ENCODE data around the gene RASA3.
"Not testable (repeated sequence)": the region's sequence is repeated elsewhere in the genome, so short reads cannot be mapped to it uniquely, and the experiment has no call there.

The RASA3 gene

GRCh38 chr13:114114006-114114640, 18.3 kb downstream of the RASA3 start:
- Histone ChIP-seq H3K27ac (replicated peaks) (no peak overlapping the region), H3K27me3 (ENCODE audit: insufficient read depth, poor library complexity, severe bottlenecking) (no peaks in the 10 kb centered on the region), H3K4me3 (replicated peaks; ENCODE audit: insufficient read depth, low read length) (no peak overlapping the region)
- DNase-seq (ENCODE audit: low read depth in 1 of 2, low spot score in 1 of 2), result no peak
- TF ChIP-seq GABPA (IDR thresholded peaks at IDR 0.05; ENCODE audit: low read depth) (no peak), POLR2AphosphoS5 (IDR thresholded peaks at IDR 0.05; ENCODE audit: low read depth) (no peak), SPI1 (IDR thresholded peaks at IDR 0.05; ENCODE audit: borderline replicate concordance, low read depth) (no peak)
- TF ChIP-seq, protein P1, sequence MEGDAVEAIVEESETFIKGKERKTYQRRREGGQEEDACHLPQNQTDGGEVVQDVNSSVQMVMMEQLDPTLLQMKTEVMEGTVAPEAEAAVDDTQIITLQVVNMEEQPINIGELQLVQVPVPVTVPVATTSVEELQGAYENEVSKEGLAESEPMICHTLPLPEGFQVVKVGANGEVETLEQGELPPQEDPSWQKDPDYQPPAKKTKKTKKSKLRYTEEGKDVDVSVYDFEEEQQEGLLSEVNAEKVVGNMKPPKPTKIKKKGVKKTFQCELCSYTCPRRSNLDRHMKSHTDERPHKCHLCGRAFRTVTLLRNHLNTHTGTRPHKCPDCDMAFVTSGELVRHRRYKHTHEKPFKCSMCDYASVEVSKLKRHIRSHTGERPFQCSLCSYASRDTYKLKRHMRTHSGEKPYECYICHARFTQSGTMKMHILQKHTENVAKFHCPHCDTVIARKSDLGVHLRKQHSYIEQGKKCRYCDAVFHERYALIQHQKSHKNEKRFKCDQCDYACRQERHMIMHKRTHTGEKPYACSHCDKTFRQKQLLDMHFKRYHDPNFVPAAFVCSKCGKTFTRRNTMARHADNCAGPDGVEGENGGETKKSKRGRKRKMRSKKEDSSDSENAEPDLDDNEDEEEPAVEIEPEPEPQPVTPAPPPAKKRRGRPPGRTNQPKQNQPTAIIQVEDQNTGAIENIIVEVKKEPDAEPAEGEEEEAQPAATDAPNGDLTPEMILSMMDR (IDR thresholded peaks at IDR 0.05; ENCODE audit: insufficient read depth, low read length), result no peak
- TF ChIP-seq, protein P2, sequence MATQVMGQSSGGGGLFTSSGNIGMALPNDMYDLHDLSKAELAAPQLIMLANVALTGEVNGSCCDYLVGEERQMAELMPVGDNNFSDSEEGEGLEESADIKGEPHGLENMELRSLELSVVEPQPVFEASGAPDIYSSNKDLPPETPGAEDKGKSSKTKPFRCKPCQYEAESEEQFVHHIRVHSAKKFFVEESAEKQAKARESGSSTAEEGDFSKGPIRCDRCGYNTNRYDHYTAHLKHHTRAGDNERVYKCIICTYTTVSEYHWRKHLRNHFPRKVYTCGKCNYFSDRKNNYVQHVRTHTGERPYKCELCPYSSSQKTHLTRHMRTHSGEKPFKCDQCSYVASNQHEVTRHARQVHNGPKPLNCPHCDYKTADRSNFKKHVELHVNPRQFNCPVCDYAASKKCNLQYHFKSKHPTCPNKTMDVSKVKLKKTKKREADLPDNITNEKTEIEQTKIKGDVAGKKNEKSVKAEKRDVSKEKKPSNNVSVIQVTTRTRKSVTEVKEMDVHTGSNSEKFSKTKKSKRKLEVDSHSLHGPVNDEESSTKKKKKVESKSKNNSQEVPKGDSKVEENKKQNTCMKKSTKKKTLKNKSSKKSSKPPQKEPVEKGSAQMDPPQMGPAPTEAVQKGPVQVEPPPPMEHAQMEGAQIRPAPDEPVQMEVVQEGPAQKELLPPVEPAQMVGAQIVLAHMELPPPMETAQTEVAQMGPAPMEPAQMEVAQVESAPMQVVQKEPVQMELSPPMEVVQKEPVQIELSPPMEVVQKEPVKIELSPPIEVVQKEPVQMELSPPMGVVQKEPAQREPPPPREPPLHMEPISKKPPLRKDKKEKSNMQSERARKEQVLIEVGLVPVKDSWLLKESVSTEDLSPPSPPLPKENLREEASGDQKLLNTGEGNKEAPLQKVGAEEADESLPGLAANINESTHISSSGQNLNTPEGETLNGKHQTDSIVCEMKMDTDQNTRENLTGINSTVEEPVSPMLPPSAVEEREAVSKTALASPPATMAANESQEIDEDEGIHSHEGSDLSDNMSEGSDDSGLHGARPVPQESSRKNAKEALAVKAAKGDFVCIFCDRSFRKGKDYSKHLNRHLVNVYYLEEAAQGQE (IDR thresholded peaks at IDR 0.05; ENCODE audit: insufficient replicate concordance, low read depth), result no peak

- not testable (repeated sequence) for DNase-seq (ENCODE audit: low read depth in 1 of 2, low spot score in 1 of 2); H3K27ac ChIP-seq (replicated peaks); H3K27me3 ChIP-seq (ENCODE audit: insufficient read depth, poor library complexity, severe bottlenecking); H3K4me3 ChIP-seq (replicated peaks; ENCODE audit: insufficient read depth, low read length)
- TF ChIP-seq POLR2AphosphoS5 (IDR thresholded peaks at IDR 0.05; ENCODE audit: low read depth), result 0 out of 2 replicates have a peak, but pooled peaks have one; percentile 4
These were observed 19.0 kb downstream of the RASA3 start for GRCh38 chr13:114113395-114113794.

DNA sequence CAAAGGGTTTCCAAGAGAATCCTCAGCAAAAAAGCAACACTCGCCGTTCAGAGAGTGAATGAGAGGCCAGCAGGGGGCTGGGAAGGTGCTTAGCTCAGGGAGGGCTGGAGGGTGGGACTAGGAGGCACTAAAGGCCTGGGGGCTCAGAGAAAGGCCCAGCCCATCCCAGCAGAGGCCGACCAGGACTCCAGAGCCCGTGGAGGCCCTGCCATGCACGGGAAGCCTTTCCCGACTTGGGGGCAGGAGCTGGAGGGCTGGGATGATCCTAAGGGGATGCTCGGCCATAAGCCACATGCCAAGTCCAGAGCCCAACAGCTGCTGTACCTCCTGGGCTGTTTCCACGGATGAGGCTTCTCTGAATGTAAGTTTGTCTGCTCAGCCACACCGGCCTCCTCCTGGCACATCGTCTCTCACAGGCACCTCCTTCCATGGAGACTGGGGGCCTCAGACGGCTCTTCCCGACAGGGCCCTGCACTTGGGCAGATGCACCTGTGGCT, 19.5 kb downstream of the RASA3 start:
- Histone ChIP-seq H3K27me3 (ENCODE audit: insufficient read depth, poor library complexity, severe bottlenecking) (no peaks in the 10 kb centered on the region), H3K4me3 (replicated peaks; ENCODE audit: insufficient read depth, low read length) (no peak overlapping the region), H3K27ac (replicated peaks) (peak overlapping the region; percentile 67)
- no peak for DNase-seq (ENCODE audit: low read depth in 1 of 2, low spot score in 1 of 2)
- no peak for TF ChIP-seq POLR2AphosphoS5 (IDR thresholded peaks at IDR 0.05; ENCODE audit: low read depth)
- TF ChIP-seq, protein P1 (IDR thresholded peaks at IDR 0.05; ENCODE audit: insufficient read depth, low read length), result no peak
- no peak for TF ChIP-seq SPI1 (IDR thresholded peaks at IDR 0.05; ENCODE audit: borderline replicate concordance, low read depth)
- TF ChIP-seq, protein P2 (IDR thresholded peaks at IDR 0.05; ENCODE audit: insufficient replicate concordance, low read depth), result no peak
- TF ChIP-seq GABPA (IDR thresholded peaks at IDR 0.05; ENCODE audit: low read depth), result no peak

- TF ChIP-seq, protein P1 (IDR thresholded peaks at IDR 0.05; ENCODE audit: insufficient read depth, low read length), result no peak
- no peak for TF ChIP-seq SPI1 (IDR thresholded peaks at IDR 0.05; ENCODE audit: borderline replicate concordance, low read depth)
- TF ChIP-seq GABPA (IDR thresholded peaks at IDR 0.05; ENCODE audit: low read depth), result no peak
- TF ChIP-seq, protein P2 (IDR thresholded peaks at IDR 0.05; ENCODE audit: insufficient replicate concordance, low read depth), result no peak
- no peak for TF ChIP-seq POLR2AphosphoS5 (IDR thresholded peaks at IDR 0.05; ENCODE audit: low read depth)
- no peak for DNase-seq (ENCODE audit: low read depth in 1 of 2, low spot score in 1 of 2)
- Histone ChIP-seq H3K27ac (replicated peaks) (peak overlapping the region; percentile 67), H3K4me3 (replicated peaks; ENCODE audit: insufficient read depth, low read length) (no peak overlapping the region), H3K27me3 (ENCODE audit: insufficient read depth, poor library complexity, severe bottlenecking) (no peaks in the 10 kb centered on the region)
These were observed 20.1 kb downstream of the RASA3 start for GRCh38 chr13:114112231-114112825.
